HG03565 (cell line): ENCODE measurements around the gene CLEC16A.
"Not testable (repeated sequence)": the region's sequence is repeated elsewhere in the genome, so short reads cannot be mapped to it uniquely, and the experiment has no call there.

ENCODE experiments used
- ATAC-seq: cut with Tn5 transposase; IDR thresholded peaks from one replicate; pipeline ENCODE4 v1.9.1; 2021; ENCODE audit warnings: mild to moderate bottlenecking, moderate library complexity; ENCODE audit not compliant: unreplicated experiment

The CLEC16A gene

DNA sequence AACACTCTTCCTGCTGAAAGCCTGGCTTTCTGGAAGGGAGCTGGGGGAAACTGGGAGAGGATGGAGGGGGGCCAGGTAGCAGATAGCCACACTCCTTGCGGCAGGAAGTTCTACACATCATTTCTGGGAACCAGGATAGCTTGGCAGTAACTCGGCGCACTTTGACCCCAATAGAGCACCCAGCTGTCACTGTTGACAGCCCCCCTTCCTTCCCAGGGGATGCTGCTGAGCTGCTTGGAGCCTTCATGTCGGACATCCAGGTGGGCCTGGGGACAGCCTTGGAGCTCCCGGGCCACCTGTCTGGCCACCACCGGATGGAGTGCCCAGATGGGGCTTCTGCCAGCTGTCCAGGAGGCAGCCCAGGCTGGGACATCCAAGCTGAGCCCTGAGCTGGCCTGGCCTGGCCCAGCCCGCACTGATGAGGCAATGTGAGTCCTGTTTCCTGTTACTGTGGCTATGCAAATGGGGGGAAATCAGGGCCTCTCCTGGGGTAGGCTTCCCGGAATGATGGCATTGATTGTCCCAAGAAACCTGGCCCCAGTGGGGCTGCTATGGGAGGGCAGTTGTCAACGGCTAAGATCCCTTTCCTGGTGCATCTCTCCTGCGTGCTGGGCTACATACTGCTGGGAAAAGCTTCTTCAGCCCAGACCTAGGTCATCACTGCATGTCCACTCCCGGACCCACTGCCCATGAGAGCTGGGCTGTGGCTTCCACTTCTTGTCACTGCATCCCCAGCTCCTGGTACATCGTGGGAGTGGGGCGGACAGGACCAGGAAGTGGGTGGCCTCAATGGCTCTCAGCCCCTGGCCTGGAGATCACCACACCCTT lies 261.6 kb downstream of the CLEC16A start:
- no peak for ATAC-seq

DNA sequence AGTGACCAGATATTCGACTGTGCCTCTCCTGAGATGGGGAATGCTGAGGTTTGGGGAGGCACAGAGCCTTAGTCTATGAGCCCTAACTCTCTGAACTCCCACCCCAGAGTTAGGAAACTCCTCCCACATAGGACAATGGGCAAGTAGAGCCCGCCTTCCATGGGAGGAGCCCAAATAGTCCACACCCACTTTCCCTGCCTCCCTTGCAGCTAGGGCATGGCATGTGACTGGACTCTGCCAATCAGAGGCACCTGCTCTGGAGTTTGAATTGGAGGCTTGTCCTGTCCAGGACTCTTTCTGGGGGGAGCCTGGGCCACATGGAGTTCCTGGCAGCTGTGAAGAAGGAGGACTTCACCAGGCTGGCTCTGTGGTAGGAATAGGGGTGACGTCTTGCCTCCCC lies 263.3 kb downstream of the CLEC16A start:
- no peak for ATAC-seq

DNA sequence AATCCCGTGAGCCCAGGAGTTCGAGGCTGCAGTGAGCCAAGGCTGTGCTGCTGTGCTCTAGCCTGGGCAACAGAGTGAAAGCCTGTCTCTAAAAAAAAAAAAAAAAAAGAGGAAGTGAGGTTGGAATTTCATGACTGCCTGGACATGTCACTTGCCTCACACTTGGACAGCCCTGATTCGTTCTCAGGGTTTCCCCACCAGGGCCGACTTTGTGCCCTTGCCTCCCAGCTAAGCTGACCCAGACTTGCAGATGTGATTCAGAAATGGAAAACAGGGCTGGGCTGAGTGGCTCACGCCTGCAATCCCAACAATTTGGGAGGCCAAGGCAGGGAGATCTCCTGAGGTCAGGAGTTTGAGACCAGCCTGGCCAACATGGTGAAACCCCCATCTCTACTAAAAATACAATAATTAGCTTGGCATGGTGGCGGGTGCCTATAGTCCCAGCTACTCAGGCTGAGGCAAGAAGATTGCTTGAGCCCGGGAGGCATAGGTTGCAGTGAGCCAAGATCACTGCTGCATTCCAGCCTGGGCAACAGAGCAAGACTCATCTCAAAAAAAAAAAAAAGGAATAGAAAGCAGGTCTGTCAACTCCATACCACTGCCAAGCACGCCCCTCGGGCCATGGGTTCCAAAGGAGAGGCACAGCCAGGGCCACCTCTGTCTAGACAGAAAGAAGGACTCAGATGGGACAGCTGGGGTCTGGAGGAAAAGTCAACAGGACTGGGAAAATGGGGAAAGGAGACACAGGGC lies 264.7 kb downstream of the CLEC16A start:
- ATAC-seq: no peak

- no peak for ATAC-seq
Observed at GRCh38 chr16:11210260-11210659, 265.9 kb downstream of the CLEC16A start.

GRCh38 chr16:11211061-11211976 lies 267.0 kb downstream of the CLEC16A start:
- ATAC-seq: no peak

- ATAC-seq: no peak
Observed at GRCh38 chr16:11211977-11212797, 267.8 kb downstream of the CLEC16A start.

- ATAC-seq: no peak
Observed at GRCh38 chr16:11212798-11213196, 268.4 kb downstream of the CLEC16A start.

DNA sequence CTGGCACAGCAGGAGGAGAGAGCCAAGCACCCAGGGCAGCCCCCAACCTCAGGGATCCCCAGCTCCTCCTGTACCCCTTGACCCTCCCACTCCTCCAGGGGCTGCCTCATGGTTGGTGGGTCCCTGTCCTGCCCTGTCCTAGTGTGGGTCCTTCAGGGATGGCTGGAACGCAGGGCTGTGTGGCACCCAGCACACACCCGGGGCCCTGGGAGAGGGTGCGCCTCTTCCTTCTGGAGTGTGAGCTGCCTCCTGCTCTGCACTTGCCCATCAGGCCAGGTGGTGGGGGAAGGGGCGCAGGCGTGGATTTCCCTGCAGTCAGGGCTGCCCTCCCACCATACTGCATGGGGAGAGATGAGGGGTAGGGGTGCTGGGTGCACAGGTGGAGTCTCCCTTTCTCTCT lies 269.0 kb downstream of the CLEC16A start:
- ATAC-seq: no peak

- ATAC-seq: no peak
Observed at GRCh38 chr16:11213799-11214198, 269.4 kb downstream of the CLEC16A start.

GRCh38 chr16:11215935-11216556 lies 271.7 kb downstream of the CLEC16A start:
- ATAC-seq: no peak

GRCh38 chr16:11217651-11218603 lies 273.6 kb downstream of the CLEC16A start:
- ATAC-seq: no peak

- no peak for ATAC-seq
Observed at GRCh38 chr16:11218604-11218962, 274.2 kb downstream of the CLEC16A start.

- no peak for ATAC-seq
Observed at GRCh38 chr16:11219178-11219577, 274.8 kb downstream of the CLEC16A start.

GRCh38 chr16:11220507-11220906 lies 276.1 kb downstream of the CLEC16A start:
- not testable (repeated sequence) for ATAC-seq

DNA sequence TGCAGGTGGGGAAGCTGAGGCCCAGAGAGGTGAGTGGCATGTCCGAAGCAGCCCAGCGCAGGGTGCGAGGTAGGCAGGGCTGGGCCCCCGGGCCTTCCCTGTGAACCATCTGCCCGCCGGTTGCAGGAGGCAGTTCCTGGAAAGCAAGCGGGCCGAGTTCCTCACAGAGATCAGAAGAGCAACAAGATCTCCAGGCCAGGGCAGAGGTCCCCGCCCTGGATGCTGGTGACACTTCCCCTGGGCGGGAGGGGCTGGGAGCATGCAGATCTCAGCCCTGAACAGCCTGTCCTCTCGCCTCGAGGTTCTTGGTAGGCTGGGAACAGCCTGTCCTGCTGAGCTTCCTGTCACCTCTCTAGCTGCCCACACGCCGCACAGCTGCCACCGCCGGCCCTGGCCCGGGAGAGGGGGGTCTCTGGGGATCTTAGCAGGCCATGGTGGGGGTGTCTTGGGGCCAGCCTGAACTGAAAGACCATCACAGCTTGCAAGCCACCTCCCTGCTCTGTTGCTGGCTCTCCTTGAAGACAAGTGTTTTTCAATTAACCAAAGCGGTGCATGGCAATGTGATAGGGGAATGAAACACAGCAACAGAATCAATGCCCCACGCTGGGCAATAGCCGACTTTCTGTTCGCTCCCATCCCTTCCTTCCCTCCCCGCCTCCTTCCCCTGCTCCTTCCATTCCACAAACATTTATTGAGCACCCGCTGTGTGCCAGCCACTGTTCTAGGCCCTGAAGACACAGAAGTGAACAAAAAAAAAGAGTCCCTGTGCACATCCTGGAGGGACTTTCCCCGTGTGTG lies 279.9 kb downstream of the CLEC16A start:
- ATAC-seq: no peak

- ATAC-seq: peak; percentile 82
Observed at GRCh38 chr16:11224894-11225676, 280.7 kb downstream of the CLEC16A start.
